Left ventricle myocardium inferior (tissue), 1 donor: ENCODE measurements around the gene ASIC1. TPM values are rescaled to one million over a fixed set of nuclear protein-coding genes. Genes with fewer than 3 reads are reported as not detected.
A peak's percentile ranks its signal among the peaks of the same experiment; 100 is the strongest.

Experiments used
- DNase-seq: peaks from one replicate; pipeline ENCODE4 v3.0.0-alpha.2; 2020
- H3K27ac ChIP-seq: fragments of 200-600 bp; replicated peaks from 2 replicates; pipeline ENCODE4 v1.8.0; 2021
- H3K27me3 ChIP-seq: fragments of 200-600 bp; 2 replicates; pipeline ENCODE4 v1.8.0; 2021; ENCODE audit warnings: low read depth
- H3K36me3 ChIP-seq: fragments of 200-600 bp; 2 replicates; pipeline ENCODE4 v1.8.0; 2021
- H3K4me1 ChIP-seq: fragments of 200-600 bp; 2 replicates; pipeline ENCODE4 v1.8.0; 2021
- H3K4me3 ChIP-seq: fragments of 200-600 bp; 2 replicates; pipeline ENCODE4 v1.8.0; 2021; ENCODE audit warnings: mild to moderate bottlenecking, moderate library complexity
- H3K9me3 ChIP-seq: fragments of 200-600 bp; replicated peaks from 2 replicates; pipeline ENCODE4 v1.8.0; 2021
- intact Hi-C: fragments of 100-400 bp; cut with micrococcal nuclease; formaldehyde crosslinking; loops from one replicate; pipeline ENCODE4 v1.11.0; 2022
- total RNA-seq: library from RNA; stranded (reverse); fragmentation: NEBNext Ultra II Directional; extraction: Animal tissue kit (Norgen Biotek cat#: 25700); gene quantifications from one replicate; pipeline ENCODE4 v1.2.1, GENCODE V29; 2021
- TF ChIP-seq, protein P1 (sequence below): fragments of 200-600 bp; IDR thresholded peaks from 2 replicates; pipeline ENCODE4 v1.8.0; 2021; ENCODE audit warnings: antibody characterized with exemption, mild to moderate bottlenecking, borderline replicate concordance
- donor health status: DM: no; HTN: yes; CAD: no; lungs with severe emphysema.

Gene ASIC1
- total RNA-seq, 1 donor from 2014 or later: 0.96 TPM

- H3K27ac ChIP-seq: no peak overlapping the region
- H3K9me3 ChIP-seq: no peaks in the 10 kb centered on the region
- DNase-seq: no peak
- TF ChIP-seq, protein P1, sequence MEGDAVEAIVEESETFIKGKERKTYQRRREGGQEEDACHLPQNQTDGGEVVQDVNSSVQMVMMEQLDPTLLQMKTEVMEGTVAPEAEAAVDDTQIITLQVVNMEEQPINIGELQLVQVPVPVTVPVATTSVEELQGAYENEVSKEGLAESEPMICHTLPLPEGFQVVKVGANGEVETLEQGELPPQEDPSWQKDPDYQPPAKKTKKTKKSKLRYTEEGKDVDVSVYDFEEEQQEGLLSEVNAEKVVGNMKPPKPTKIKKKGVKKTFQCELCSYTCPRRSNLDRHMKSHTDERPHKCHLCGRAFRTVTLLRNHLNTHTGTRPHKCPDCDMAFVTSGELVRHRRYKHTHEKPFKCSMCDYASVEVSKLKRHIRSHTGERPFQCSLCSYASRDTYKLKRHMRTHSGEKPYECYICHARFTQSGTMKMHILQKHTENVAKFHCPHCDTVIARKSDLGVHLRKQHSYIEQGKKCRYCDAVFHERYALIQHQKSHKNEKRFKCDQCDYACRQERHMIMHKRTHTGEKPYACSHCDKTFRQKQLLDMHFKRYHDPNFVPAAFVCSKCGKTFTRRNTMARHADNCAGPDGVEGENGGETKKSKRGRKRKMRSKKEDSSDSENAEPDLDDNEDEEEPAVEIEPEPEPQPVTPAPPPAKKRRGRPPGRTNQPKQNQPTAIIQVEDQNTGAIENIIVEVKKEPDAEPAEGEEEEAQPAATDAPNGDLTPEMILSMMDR: no peak
- peaks cover 8% of the 10 kb centered on the region for H3K27me3 ChIP-seq
- H3K4me1 ChIP-seq: peaks cover 13% of the 10 kb centered on the region
- no peaks in the 10 kb centered on the region for H3K36me3 ChIP-seq
- no peak overlapping the region for H3K4me3 ChIP-seq
- intact Hi-C loops: no loop called here
These were observed 8.4 kb downstream of the ASIC1 start for GRCh38 chr12:50065726-50066310.

- Histone ChIP-seq H3K27ac (no peak overlapping the region), H3K4me3 (no peak overlapping the region), H3K9me3 (no peaks in the 10 kb centered on the region), H3K27me3 (peaks cover 8% of the 10 kb centered on the region), H3K4me1 (peaks cover 15% of the 10 kb centered on the region), H3K36me3 (no peaks in the 10 kb centered on the region)
- intact Hi-C loops: no loop called here
- no peak for DNase-seq
- TF ChIP-seq, protein P1: no peak
These were observed 9.0 kb downstream of the ASIC1 start for GRCh38 chr12:50066402-50066801.

DNA sequence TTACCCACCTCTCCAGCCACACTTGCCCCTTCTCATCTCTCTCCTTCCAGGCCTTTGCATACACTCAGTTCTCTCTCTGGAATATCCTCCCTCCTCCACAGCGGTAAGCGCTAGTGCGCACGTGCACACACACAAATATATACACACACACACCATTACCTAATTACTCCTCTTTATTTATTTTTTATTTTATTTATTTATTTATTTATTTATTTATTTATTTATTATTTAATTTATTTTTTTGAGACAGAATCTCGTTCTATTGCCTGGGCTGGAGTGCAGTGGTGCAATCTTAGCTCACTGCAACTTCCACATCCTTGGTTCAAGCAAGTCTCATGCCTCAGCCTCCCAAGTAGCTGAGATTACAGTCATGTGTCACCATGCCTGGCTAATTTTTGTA, 11.7 kb downstream of the ASIC1 start:
- TF ChIP-seq, protein P1: no peak
- H3K36me3 ChIP-seq: no peaks in the 10 kb centered on the region
- H3K27me3 ChIP-seq: no peaks in the 10 kb centered on the region
- H3K4me1 ChIP-seq: peaks cover 15% of the 10 kb centered on the region
- intact Hi-C loops: no loop called here
- no peaks in the 10 kb centered on the region for H3K9me3 ChIP-seq
- no peak for DNase-seq
- H3K4me3 ChIP-seq: no peak overlapping the region
- no peak overlapping the region for H3K27ac ChIP-seq

DNA sequence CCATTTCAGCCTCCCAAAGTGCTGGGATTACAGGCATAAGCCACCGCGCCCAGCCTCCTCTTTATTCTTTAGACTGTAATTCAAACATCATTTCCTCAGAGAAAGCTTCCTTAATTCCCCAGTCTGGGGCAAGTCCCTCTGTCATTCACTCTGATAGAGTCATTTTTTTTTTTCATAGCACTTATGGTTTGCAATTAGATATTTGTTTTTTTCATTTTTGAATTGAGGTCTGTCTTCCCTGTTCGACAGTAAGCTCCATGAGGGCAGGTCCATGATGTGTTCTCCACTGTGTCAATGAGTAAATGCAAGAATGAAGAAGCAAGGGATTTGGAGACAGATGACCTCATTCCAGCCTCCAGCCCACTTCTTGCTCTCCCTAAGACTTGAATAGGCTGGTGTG, 12.1 kb downstream of the ASIC1 start:
- TF ChIP-seq, protein P1: no peak
- Histone ChIP-seq H3K4me3 (no peak overlapping the region), H3K27me3 (no peaks in the 10 kb centered on the region), H3K9me3 (no peaks in the 10 kb centered on the region), H3K27ac (no peak overlapping the region), H3K4me1 (peaks cover 15% of the 10 kb centered on the region), H3K36me3 (no peaks in the 10 kb centered on the region)
- intact Hi-C loops: no loop called here
- no peak for DNase-seq

- no peak overlapping the region for H3K4me3 ChIP-seq
- TF ChIP-seq, protein P1: peak; percentile 96
- peak; percentile 75 for DNase-seq
- peaks cover 18% of the 10 kb centered on the region for H3K4me1 ChIP-seq
- H3K27ac ChIP-seq: peak overlapping the region; percentile 27
- intact Hi-C loops: no loop called here
- H3K9me3 ChIP-seq: no peaks in the 10 kb centered on the region
- H3K27me3 ChIP-seq: no peaks in the 10 kb centered on the region
- H3K36me3 ChIP-seq: no peaks in the 10 kb centered on the region
These were observed 13.1 kb downstream of the ASIC1 start for GRCh38 chr12:50070314-50071060.
